ENCODE data around the gene OTC.

Gene OTC

DNA sequence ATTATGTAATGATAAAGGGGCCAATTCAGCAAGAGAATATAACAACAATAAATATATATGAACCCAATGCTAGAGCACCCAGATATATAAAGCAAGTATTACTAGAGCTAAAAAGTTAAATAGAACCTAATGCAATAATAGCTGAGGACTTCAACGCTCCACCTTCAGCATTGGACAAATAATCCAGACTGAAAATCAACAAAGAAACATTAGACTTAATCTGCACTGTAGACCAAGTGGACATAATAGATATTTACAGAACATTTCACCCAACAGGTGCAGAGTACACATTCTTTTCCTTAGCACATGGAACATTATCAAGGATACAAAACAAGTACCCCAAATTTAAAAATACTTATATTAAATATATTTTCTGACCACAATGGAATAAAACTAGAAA is 24.3 kb downstream of the OTC start:
- CTCF ChIA-PET, result no interaction called here

DNA sequence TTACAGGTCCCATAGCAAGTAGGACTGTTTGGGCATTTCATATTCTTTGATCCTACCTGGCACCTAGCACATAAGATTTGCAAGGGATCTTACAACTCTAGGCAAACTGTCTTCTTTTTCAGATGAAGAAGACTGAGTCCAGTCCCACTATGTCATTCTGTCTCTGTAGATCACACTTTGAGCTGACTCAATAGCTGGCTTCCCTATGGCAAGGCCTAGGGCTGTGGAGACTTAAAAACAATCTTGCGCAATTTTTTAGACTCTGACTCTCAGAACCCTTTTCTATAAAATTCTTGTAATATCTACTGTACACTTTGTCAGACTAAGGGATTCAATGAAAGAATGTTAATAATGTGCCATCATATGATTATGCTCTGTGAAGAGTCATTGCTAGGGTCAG is 26.7 kb downstream of the OTC start:
- POLR2A ChIA-PET, result no interaction called here
- CTCF ChIA-PET, result no interaction called here
- TF ChIP-seq, protein P1, sequence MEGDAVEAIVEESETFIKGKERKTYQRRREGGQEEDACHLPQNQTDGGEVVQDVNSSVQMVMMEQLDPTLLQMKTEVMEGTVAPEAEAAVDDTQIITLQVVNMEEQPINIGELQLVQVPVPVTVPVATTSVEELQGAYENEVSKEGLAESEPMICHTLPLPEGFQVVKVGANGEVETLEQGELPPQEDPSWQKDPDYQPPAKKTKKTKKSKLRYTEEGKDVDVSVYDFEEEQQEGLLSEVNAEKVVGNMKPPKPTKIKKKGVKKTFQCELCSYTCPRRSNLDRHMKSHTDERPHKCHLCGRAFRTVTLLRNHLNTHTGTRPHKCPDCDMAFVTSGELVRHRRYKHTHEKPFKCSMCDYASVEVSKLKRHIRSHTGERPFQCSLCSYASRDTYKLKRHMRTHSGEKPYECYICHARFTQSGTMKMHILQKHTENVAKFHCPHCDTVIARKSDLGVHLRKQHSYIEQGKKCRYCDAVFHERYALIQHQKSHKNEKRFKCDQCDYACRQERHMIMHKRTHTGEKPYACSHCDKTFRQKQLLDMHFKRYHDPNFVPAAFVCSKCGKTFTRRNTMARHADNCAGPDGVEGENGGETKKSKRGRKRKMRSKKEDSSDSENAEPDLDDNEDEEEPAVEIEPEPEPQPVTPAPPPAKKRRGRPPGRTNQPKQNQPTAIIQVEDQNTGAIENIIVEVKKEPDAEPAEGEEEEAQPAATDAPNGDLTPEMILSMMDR (IDR thresholded peaks at IDR 0.05; ENCODE audit: control extremely low read depth, extremely low read depth, low read depth, missing control alignments), result no peak
- no peak for DNase-seq (ENCODE audit: extremely low spot score)

More for the DNA sequence above, 24.3 kb downstream of the OTC start:
- TF ChIP-seq, protein P1 (IDR thresholded peaks at IDR 0.05; ENCODE audit: control extremely low read depth, extremely low read depth, low read depth, missing control alignments), result no peak
- POLR2A ChIA-PET, result no interaction called here
- DNase-seq (ENCODE audit: extremely low spot score), result no peak

DNA sequence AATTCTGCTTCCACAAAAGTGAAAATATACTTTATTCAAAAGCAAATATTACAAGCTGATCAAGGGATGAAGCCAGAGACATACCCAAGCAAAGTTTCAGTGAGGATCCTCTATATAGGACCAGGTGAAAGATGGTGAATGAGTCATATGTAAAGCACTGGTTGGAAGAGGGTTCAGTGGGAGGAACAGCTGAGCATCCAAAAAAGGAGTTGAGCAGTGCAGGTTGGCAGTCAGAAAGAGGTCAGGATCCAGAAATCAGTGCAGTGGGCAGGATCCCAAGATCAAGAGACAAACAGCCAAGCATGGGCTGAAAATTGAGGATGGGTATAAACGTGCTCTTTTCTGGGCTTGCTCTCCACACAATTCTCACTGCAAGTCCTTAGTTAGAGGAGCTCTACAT is 30.3 kb downstream of the OTC start:
- no peak for DNase-seq (ENCODE audit: extremely low spot score)
- TF ChIP-seq, protein P1 (IDR thresholded peaks at IDR 0.05; ENCODE audit: control extremely low read depth, extremely low read depth, low read depth, missing control alignments), result no peak
- POLR2A ChIA-PET, result interaction anchor here (0.6 kb wide), 1 partner anchor 1331 kb away, joined by 4 read pairs; no protein-coding TSS in a partner anchor
- CTCF ChIA-PET, result no interaction called here

DNA sequence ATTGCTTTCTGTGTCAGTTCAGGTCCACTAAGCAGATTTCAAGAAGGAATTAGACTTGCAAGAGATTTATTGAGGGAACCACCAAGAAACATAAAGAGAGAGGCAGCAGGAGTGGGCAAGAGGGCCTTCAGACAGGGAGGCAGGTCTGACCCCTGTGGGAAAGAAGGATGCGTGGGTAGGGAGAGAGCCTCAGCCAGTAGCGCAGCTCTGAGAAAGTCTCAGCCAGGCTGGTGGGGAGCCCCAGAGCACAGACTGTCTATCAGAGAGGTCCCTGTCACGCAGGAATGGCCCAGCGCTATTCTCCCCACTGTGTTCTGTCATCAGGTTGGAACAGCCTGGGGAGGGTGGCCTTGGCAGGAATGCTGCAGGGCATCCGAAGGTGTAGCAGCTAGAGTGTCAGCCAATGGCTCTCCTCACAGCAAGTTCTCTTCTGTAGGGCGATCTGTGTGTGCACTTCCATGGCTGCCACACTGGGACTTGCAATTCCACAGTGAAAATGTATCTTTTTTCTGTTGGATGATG is 48.0 kb downstream of the OTC start:
- CTCF ChIA-PET, result no interaction called here
- POLR2A ChIA-PET, result no interaction called here
- TF ChIP-seq, protein P1 (IDR thresholded peaks at IDR 0.05; ENCODE audit: control extremely low read depth, extremely low read depth, low read depth, missing control alignments), result no peak

DNA sequence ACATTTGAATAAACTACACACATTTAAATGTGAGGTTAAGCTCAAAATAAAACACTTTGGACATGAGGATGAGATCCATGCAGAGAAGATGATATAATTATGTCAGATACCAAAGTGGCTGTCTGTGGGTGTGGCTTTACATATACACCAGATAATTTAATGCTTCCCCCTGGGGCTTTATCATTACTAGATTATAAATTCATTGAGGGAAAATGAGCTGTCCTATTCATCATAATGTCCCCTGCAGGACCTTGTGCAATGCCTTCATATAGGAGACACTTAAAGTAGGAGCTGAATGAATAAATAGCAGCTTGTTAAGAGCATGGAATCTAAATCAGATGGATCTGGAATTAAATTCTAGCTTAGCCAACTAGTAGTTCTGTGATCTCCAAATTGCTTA is 49.7 kb downstream of the OTC start:
- POLR2A ChIA-PET, result no interaction called here
- TF ChIP-seq, protein P1 (IDR thresholded peaks at IDR 0.05; ENCODE audit: control extremely low read depth, extremely low read depth, low read depth, missing control alignments), result no peak
- no peak for DNase-seq (ENCODE audit: extremely low spot score)
- CTCF ChIA-PET, result no interaction called here

More for the DNA sequence above, 48.0 kb downstream of the OTC start:
- DNase-seq (ENCODE audit: extremely low spot score), result no peak

DNA sequence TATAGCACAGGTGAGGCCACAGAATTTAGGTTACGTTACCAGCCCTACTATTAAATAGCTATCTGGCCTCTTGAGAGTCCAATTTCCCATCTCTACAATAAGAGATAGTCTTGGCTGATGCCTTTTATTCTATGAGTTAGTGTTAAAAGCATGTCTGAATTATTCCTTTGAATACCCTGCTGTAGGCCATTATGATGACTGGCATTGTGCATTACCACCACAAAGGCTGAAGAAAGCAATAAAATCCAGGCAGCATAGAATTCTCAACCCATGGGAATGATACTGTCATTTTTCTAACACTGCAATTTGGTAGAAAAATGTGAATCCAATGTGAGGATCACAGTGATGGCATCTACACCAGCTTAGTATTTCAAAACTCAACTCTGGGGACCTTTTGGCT is 51.4 kb downstream of the OTC start:
- POLR2A ChIA-PET, result no interaction called here
- TF ChIP-seq, protein P1 (IDR thresholded peaks at IDR 0.05; ENCODE audit: control extremely low read depth, extremely low read depth, low read depth, missing control alignments), result no peak
- CTCF ChIA-PET, result no interaction called here
- no peak for DNase-seq (ENCODE audit: extremely low spot score)

DNA sequence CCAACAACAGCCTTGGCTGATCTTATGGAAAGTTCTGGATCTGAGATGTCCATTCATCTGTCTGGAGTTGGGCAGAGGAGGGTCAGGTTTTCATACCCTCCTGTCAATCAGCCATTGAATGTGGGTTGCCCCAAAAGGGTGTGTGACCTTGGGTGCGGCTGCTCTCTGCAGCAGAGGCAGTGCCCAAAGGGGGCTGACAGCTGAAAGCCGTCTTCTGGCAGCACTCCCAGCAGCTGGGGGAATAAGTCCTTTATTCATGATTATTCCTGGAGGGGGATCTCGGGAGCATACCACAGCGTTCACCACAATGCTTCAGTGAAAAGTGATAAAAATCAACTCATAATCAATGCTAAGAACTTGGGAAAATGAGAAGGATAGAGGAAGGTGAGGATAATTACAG is 54.7 kb downstream of the OTC start:
- ChIA-PET POLR2A (no interaction called here), CTCF (no interaction called here)
- DNase-seq (ENCODE audit: extremely low spot score), result no peak
- TF ChIP-seq, protein P1 (IDR thresholded peaks at IDR 0.05; ENCODE audit: control extremely low read depth, extremely low read depth, low read depth, missing control alignments), result no peak

Data from GM10248 (cell line).